Measurements from ENCODE around the gene MTHFD1.

Gene MTHFD1

GRCh38 chr14:64467566-64467965 is 79.4 kb downstream of the MTHFD1 start:
- peaks cover 5% of the 10 kb centered on the region; the same call in 1 of the 2 replicates for H3K36me3 ChIP-seq (replicated peaks)
- H3K27me3 ChIP-seq (ENCODE audit: low read depth) = no peaks in the 10 kb centered on the region
- H3K4me3 ChIP-seq = no peak overlapping the region
- H3K4me1 ChIP-seq = peaks cover 17% of the 10 kb centered on the region
- H3K9me3 ChIP-seq = no peaks in the 10 kb centered on the region
- no peak for DNase-seq (ENCODE audit: low spot score in 2 of 2)
- in situ Hi-C loops (cut with MboI; ENCODE audit: low sequenced_read_pairs) = no loop called here

- no peak for DNase-seq (ENCODE audit: low spot score in 2 of 2)
- Histone ChIP-seq H3K36me3 (replicated peaks) (no peaks in the 10 kb centered on the region), H3K9me3 (no peaks in the 10 kb centered on the region), H3K4me3 (no peak overlapping the region), H3K4me1 (peaks cover 26% of the 10 kb centered on the region), H3K27me3 (ENCODE audit: low read depth) (no peaks in the 10 kb centered on the region)
- in situ Hi-C loops (cut with MboI; ENCODE audit: low sequenced_read_pairs) = no loop called here
Measured at GRCh38 chr14:64468451-64468850, 80.3 kb downstream of the MTHFD1 start.

DNA sequence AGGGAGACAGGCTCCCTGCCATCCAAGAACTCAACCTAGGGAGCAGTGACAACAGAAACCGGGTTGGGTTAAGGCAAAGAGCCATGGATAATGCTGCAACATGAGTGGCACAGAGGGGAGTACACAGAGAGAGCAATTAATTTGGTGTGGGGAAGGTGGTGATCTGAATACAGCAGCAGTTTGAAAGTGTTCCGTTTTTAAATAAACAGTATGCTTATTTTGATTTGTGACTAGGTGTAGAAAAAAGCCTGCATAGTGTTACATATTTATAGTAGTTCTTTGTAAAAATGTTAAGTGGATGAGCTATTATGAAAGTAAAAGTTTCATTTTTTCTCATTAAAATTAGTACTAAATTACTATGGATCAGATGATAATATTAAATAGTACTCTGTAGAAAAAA is 85.9 kb downstream of the MTHFD1 start:
- no peaks in the 10 kb centered on the region for H3K9me3 ChIP-seq
- no peaks in the 10 kb centered on the region for H3K27me3 ChIP-seq (ENCODE audit: low read depth)
- H3K4me1 ChIP-seq = peaks cover 20% of the 10 kb centered on the region
- no peak overlapping the region for H3K4me3 ChIP-seq
- in situ Hi-C loops (cut with MboI; ENCODE audit: low sequenced_read_pairs) = no loop called here
- no peak for DNase-seq (ENCODE audit: low spot score in 2 of 2)
- H3K36me3 ChIP-seq (replicated peaks) = no peaks in the 10 kb centered on the region

- Histone ChIP-seq H3K9me3 (no peaks in the 10 kb centered on the region), H3K36me3 (replicated peaks) (no peaks in the 10 kb centered on the region), H3K4me1 (peaks cover 20% of the 10 kb centered on the region), H3K27me3 (ENCODE audit: low read depth) (no peaks in the 10 kb centered on the region), H3K4me3 (no peak overlapping the region)
- DNase-seq (ENCODE audit: low spot score in 2 of 2) = no peak
- in situ Hi-C loops (cut with MboI; ENCODE audit: low sequenced_read_pairs) = no loop called here
Measured at GRCh38 chr14:64474698-64475097, 86.5 kb downstream of the MTHFD1 start.

DNA sequence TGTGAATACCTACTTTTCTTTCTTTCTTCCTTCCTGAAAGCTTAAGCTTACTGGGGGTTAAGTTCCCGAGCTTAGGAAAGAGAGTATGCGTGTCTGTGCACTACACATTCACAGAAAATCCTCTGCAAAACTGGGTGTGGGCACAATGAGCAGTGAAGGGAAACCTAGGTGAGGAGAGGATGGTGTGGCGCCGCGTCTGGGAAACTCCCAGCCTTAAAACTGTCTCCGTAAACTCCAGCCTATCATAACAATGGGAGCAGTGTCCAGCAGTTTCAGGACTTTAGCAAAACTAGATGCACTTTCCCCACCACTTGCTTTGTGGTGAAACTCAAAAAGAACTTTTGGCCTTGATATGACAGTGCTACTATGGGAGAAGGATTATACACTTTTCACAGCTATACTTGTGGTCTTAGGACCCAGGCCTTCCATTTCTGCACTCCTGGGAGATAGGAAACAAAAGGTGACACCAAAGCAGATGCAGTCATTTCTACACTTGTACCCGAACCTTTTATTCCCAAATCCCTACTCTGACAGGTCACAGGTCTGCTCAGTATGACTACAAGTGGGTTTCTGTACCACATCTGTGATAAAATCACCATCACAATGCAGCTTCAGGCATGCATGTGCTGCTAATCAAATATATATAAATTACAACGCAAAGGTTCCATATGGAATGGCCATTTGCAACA is 87.6 kb downstream of the MTHFD1 start:
- Histone ChIP-seq H3K4me1 (peaks cover 20% of the 10 kb centered on the region), H3K9me3 (no peaks in the 10 kb centered on the region), H3K4me3 (no peak overlapping the region), H3K36me3 (replicated peaks) (no peaks in the 10 kb centered on the region), H3K27me3 (ENCODE audit: low read depth) (no peaks in the 10 kb centered on the region)
- DNase-seq (ENCODE audit: low spot score in 2 of 2) = no peak
- in situ Hi-C loops (cut with MboI; ENCODE audit: low sequenced_read_pairs) = no loop called here

DNA sequence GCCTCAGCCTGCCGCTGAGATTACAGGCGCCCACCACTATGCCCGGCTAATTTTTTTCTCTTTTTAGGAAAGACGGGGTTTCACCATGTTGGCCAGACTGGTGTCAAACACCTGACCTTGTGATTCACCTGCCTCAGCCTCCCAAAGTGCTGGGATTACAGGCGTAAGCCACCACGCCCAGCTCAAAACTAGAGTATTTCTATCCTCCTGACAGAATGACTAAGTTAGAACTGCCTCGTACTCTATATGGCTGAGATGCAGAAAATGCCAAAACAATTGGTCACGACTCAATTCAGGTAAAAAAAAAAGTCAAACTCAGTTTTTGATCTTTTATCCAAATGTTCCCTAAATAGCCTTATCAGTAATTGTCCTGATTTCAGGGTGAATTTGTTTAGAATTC is 88.3 kb downstream of the MTHFD1 start:
- no peaks in the 10 kb centered on the region for H3K9me3 ChIP-seq
- peaks cover 20% of the 10 kb centered on the region for H3K4me1 ChIP-seq
- H3K4me3 ChIP-seq = no peak overlapping the region
- DNase-seq (ENCODE audit: low spot score in 2 of 2) = no peak
- no peaks in the 10 kb centered on the region for H3K36me3 ChIP-seq (replicated peaks)
- in situ Hi-C loops (cut with MboI; ENCODE audit: low sequenced_read_pairs) = no loop called here
- H3K27me3 ChIP-seq (ENCODE audit: low read depth) = no peaks in the 10 kb centered on the region

- DNase-seq (ENCODE audit: low spot score in 2 of 2) = no peak
- Histone ChIP-seq H3K4me3 (no peak overlapping the region), H3K9me3 (no peaks in the 10 kb centered on the region), H3K36me3 (replicated peaks) (no peaks in the 10 kb centered on the region), H3K27me3 (ENCODE audit: low read depth) (no peaks in the 10 kb centered on the region), H3K4me1 (peaks cover 7% of the 10 kb centered on the region; the same call in 1 of the 2 replicates)
- in situ Hi-C loops (cut with MboI; ENCODE audit: low sequenced_read_pairs) = no loop called here
Measured at GRCh38 chr14:64478634-64479250, 90.6 kb downstream of the MTHFD1 start.

DNA sequence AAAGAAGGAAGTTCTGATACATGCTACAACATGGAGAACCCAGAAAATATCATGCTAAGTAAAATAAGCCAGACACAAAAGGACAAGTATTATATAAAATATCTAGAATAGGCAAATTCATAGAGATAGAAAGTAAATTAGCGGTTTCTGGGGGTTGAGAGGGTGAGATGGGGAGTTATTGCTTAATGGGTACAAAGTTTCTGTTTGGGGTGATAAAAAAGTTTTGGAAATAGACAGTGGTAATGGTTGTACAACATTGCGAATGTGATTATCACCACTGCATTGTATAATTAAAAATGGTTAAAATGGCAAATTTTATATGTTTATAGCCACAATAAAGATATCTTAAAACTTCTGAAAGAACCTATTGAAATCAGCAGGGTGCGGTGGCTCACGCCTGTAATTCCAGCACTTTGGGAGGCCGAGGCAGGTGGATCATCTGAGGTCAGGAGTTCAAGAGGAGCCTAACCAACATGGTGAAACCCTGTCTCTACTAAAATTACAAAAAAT is 100.5 kb downstream of the MTHFD1 start:
- in situ Hi-C loops (cut with MboI; ENCODE audit: low sequenced_read_pairs) = no loop called here
- Histone ChIP-seq H3K27me3 (ENCODE audit: low read depth) (no peaks in the 10 kb centered on the region), H3K9me3 (no peaks in the 10 kb centered on the region), H3K4me3 (no peak overlapping the region), H3K36me3 (replicated peaks) (peaks cover 38% of the 10 kb centered on the region), H3K4me1 (no peaks in the 10 kb centered on the region; the same call in 1 of the 2 replicates)
- no peak for DNase-seq (ENCODE audit: low spot score in 2 of 2)

DNA sequence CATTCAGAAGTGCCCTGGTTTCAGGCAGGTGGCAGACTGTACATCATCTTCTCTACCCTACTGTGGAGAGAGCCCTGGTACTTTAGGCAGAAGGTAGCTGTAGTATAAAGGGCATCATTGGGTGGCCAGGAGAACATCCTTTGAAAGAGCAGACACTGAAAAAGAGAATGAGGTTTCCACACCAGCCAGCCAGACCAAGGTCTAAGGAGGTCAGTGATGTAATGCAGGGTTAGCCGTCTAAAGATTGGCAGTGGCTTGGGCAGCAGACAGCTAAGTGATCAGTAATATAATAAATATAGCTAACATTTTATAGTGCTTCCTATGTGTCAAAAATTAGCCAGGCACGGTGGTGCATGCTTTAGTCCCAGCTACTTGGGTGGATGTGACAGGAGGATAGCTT is 103.5 kb downstream of the MTHFD1 start:
- H3K36me3 ChIP-seq (replicated peaks) = peaks cover 37% of the 10 kb centered on the region
- H3K27me3 ChIP-seq (ENCODE audit: low read depth) = no peaks in the 10 kb centered on the region
- H3K9me3 ChIP-seq = no peaks in the 10 kb centered on the region
- in situ Hi-C loops (cut with MboI; ENCODE audit: low sequenced_read_pairs) = no loop called here
- no peak overlapping the region for H3K4me3 ChIP-seq
- DNase-seq (ENCODE audit: low spot score in 2 of 2) = no peak
- H3K4me1 ChIP-seq = no peaks in the 10 kb centered on the region

GRCh38 chr14:64493455-64493854 is 105.3 kb downstream of the MTHFD1 start:
- no peak for DNase-seq (ENCODE audit: low spot score in 2 of 2)
- in situ Hi-C loops (cut with MboI; ENCODE audit: low sequenced_read_pairs) = no loop called here
- Histone ChIP-seq H3K9me3 (no peaks in the 10 kb centered on the region), H3K4me3 (no peak overlapping the region), H3K4me1 (no peaks in the 10 kb centered on the region), H3K36me3 (replicated peaks) (peaks cover 23% of the 10 kb centered on the region), H3K27me3 (ENCODE audit: low read depth) (no peaks in the 10 kb centered on the region)

GRCh38 chr14:64495252-64495651 is 107.1 kb downstream of the MTHFD1 start:
- in situ Hi-C loops (cut with MboI; ENCODE audit: low sequenced_read_pairs) = no loop called here
- H3K4me3 ChIP-seq = no peak overlapping the region
- no peak for DNase-seq (ENCODE audit: low spot score in 2 of 2)
- H3K27me3 ChIP-seq (ENCODE audit: low read depth) = no peaks in the 10 kb centered on the region
- H3K9me3 ChIP-seq = no peaks in the 10 kb centered on the region
- peaks cover 12% of the 10 kb centered on the region; the same call in 1 of the 2 replicates for H3K36me3 ChIP-seq (replicated peaks)
- no peaks in the 10 kb centered on the region for H3K4me1 ChIP-seq

DNA sequence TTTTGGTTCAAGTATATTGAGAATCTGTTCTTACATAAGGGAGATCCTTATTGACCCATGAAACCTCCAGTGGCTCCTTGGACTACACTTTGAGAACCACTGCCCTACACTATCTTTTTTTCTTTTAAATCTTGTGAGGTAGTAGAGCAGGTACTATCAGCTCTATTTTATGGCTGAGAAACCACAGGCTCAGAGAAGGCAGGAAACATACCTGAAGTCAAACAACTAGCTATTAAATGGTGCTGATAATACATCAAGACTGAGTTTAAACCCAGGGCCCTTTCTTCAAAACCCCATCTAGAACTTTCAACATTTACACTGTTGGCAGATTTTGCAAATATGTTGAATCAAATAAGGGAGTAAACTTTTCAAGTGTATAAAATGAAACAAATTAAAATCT is 108.6 kb downstream of the MTHFD1 start:
- H3K36me3 ChIP-seq (replicated peaks) = peaks cover 12% of the 10 kb centered on the region; the same call in 1 of the 2 replicates
- no peak for DNase-seq (ENCODE audit: low spot score in 2 of 2)
- H3K4me3 ChIP-seq = no peak overlapping the region
- peaks cover 14% of the 10 kb centered on the region for H3K4me1 ChIP-seq
- no peaks in the 10 kb centered on the region for H3K27me3 ChIP-seq (ENCODE audit: low read depth)
- H3K9me3 ChIP-seq = no peaks in the 10 kb centered on the region
- in situ Hi-C loops (cut with MboI; ENCODE audit: low sequenced_read_pairs) = no loop called here

- Histone ChIP-seq H3K27me3 (ENCODE audit: low read depth) (no peaks in the 10 kb centered on the region), H3K4me3 (no peak overlapping the region), H3K4me1 (peaks cover 22% of the 10 kb centered on the region), H3K36me3 (replicated peaks) (peaks cover 7% of the 10 kb centered on the region; the same call in 1 of the 2 replicates), H3K9me3 (no peaks in the 10 kb centered on the region)
- DNase-seq (ENCODE audit: low spot score in 2 of 2) = no peak
- in situ Hi-C loops (cut with MboI; ENCODE audit: low sequenced_read_pairs) = no loop called here
Measured at GRCh38 chr14:64500088-64500487, 111.9 kb downstream of the MTHFD1 start.

- DNase-seq (ENCODE audit: low spot score in 2 of 2) = peak; percentile 38 to 55
- in situ Hi-C loops (cut with MboI; ENCODE audit: low sequenced_read_pairs) = no loop called here
- peaks cover 25% of the 10 kb centered on the region for H3K4me1 ChIP-seq
- peaks cover 6% of the 10 kb centered on the region; the same call in 1 of the 2 replicates for H3K36me3 ChIP-seq (replicated peaks)
- no peaks in the 10 kb centered on the region for H3K9me3 ChIP-seq
- peak overlapping the region; percentile 66 for H3K4me3 ChIP-seq
- H3K27me3 ChIP-seq (ENCODE audit: low read depth) = no peaks in the 10 kb centered on the region
Measured at GRCh38 chr14:64501411-64502171, 113.4 kb downstream of the MTHFD1 start.

Measured in HAP-1 (cell line).